M059J (cell line): ENCODE measurements around the gene PFKFB1. TPM values are rescaled to one million over a fixed set of nuclear protein-coding genes. Genes with fewer than 3 reads are reported as not detected.

Experiments used
- DNase-seq: peaks from one replicate; pipeline ENCODE4 v3.0.0-alpha.2; 2012; ENCODE audit warnings: low read depth
- total RNA-seq: library from RNA; depleted of rRNA; stranded (reverse); fragments of >200 nt; shearing (Covaris generic); gene quantifications from 2 replicates; pipeline ENCODE4 v1.2.3, GENCODE V29; 2014; rRNA removed

PFKFB1 gene
- total RNA-seq = not detected in 2 replicates

GRCh38 chrX:54994099-54994498 is at the start of gene PFKFB1:
PFKFB1 (minus strand) TSS chrX:54994188; CDS start chrX:54994007, 181 bp downstream.
- DNase-seq = no peak

GRCh38 chrX:55041514-55041913 is 47.5 kb upstream of the PFKFB1 start:
- no peak for DNase-seq

DNA sequence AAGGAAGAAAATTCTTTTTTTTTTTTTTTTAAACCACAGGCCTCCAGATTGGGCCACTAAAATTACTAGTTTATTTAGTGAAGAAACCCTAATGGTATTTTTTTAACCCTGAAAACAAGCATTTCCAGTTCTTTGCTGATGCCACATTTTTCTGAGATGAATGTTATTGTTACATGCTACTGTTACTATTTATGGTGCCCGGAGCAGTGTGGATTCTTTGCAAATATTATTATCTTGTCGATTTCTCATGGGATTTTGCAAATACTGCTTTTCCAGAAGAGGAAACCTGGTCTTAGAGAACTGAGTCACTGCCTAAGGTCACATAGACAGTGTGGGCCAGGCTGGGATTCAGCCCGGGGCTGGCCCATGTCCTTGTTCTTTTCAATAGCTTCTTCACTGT is 45.5 kb upstream of the PFKFB1 start:
- peak; percentile 0 for DNase-seq

DNA sequence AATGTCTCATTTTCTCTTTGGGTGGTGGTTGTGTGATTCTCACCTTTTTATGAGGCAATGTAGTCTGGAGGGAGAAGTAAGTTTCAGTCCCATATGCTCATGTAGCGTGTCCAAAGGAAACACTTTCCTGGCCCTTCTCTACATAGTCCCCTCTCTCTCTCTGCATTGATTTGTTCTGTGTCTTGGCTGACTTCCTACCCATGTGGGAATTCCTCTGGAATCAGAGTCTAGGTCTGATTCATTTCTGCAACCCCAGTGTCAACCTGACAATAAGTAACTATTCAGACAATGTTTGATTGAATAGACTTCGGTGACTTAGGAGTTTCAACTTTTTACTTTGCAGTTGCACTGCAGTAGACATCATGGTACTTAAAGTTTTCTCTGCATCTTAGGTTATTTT is 39.4 kb upstream of the PFKFB1 start:
- no peak for DNase-seq

- DNase-seq = no peak
Observed at GRCh38 chrX:55030271-55031205, 36.5 kb upstream of the PFKFB1 start, which contains the start of gene ALAS2. ALAS2 (minus strand) TSS chrX:55030977; CDS start chrX:55026000, 4,977 bp downstream.

DNA sequence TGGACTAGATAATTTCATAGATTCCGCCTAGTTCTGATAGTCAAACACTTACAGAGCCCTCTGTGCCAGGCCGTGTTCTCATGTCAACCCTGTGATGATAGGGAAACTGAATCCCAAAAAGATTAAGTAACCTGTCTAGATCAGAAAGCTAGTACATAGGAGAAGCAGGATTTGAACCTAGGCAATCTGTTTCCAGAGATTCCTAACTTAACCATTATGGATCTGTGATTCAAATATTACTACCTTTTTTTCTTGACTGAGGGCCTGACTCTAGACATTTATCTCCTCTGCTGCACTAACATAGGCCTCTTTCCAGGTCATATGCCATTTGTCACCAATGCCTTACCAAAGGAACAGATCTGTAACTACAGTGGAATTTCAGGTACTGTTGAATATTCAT is 35.3 kb upstream of the PFKFB1 start:
- DNase-seq = no peak

- no peak for DNase-seq
Observed at GRCh38 chrX:55028611-55029010, 34.6 kb upstream of the PFKFB1 start.

DNA sequence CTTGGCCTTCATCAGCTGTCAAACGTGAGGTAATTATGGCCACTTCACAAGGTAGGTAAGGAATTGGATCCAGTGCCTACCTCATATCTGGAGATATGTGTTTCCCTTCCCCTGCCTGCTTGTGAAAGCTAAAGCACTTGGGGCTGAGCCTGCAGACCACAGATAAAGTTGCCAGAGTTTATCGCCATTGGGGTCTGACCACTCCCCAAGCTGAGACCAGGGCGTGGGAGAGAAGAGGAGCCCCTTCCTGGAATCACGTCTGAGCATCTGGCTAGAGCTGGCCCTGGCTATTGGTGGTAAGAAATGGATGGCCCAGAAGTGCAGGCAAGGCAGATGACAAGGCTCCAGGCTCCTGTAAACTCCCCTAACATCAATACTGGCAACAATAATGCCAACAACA is 34.1 kb upstream of the PFKFB1 start:
- DNase-seq = no peak

DNA sequence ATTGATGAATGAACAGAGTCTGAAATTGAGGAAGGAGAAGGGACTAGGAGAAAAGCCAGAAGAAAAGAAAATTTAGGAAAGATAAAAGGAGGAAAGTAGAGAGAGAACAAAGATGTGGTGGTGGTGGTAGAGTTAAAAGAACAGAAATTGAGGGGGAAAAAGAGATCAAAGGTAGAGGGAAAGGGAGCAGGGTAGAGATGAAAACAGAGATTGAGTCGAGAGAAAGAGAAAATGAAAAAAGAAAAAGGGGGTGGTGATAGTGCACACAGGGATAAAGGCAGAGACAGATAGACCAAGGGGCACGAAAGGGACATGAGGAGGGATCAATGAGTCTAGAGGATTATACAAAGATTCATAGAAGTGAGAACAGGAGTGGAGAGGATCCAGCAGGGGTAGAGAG is 32.9 kb upstream of the PFKFB1 start:
- no peak for DNase-seq

DNA sequence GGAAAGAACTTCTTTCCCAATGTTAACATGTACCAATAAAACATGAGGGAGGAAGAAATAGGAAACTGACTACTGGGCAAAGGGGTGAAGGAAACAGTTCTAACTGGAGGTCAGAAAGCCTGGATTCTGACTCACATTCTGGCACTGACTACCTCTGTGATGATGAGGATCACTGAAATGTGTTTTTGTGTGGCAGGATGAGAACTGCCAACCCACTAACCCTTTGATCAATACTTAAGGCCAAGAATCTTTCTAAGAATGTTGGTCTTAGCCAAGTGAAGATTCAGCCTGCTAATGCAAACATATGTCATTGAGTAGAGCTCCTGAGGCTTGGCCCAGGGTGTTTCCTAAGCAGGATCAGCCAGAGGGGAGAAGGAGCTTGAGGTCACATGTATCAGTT is 32.2 kb upstream of the PFKFB1 start:
- DNase-seq = no peak

GRCh38 chrX:55014897-55015299 is 20.9 kb upstream of the PFKFB1 start:
- no peak for DNase-seq

GRCh38 chrX:55011294-55011693 is 17.3 kb upstream of the PFKFB1 start:
- no peak for DNase-seq

DNA sequence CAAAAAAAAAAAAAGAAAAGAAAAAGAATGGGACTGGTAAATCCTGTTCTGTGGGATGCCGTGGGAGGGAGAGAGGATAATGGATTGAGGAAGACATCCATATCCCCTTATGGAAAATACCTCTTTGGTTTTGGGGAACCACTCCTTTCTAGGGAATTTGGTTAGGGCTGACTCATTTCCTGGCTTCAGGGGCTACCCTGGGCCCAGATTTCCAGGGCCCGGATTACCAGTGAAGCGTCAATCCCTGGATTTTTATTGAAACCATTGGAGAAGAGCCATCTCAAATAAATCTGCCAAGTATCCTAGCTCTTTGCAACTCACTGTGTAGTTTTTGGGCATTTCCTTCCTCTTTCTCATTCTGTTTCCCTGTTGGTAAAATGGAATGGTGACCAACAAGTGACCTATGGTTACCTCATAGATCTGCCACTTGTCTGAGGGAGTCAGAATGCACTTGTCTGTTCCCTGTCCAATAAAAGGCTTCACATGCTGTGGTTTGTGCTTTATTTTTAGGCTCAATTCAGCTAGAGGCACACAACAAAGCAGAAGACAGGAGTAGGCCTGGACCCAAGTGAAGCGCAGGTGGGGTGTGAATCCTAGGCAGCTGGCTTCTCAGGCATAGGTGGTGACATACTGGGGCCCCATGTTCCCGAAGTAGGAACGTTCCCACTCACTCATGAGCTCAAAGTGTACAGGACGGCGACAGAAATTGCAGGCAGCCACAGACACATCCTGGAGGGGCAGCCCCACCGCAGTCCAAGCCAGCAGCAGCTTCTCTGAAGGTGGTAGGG is 14.8 kb upstream of the PFKFB1 start:
- DNase-seq = peak; percentile 88

- peak; percentile 82 for DNase-seq
Observed at GRCh38 chrX:55007656-55008055, 13.7 kb upstream of the PFKFB1 start.

GRCh38 chrX:55006827-55007621 is 13.0 kb upstream of the PFKFB1 start:
- no peak for DNase-seq

GRCh38 chrX:55005256-55005655 is 11.3 kb upstream of the PFKFB1 start:
- DNase-seq = no peak

DNA sequence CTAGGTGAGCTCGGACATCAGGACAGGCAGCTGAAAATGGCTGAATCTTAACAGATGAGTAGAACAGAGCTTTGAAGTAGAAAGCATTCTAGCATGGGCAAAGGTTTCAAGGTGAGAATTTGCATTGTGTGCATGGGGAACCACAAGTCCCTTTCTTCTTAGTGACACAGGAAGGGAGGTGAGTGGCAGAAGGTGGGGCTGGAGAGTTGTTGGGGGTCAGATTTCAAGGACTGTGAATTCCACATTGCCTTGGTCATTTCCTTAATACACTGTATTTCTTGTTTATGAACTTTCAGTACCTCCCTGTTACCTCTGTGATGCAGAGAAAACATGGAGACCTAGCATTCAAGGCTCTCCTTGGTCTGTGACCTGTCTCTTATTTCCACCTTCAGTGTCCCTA is 10.2 kb upstream of the PFKFB1 start:
- peak; percentile 20 for DNase-seq

DNA sequence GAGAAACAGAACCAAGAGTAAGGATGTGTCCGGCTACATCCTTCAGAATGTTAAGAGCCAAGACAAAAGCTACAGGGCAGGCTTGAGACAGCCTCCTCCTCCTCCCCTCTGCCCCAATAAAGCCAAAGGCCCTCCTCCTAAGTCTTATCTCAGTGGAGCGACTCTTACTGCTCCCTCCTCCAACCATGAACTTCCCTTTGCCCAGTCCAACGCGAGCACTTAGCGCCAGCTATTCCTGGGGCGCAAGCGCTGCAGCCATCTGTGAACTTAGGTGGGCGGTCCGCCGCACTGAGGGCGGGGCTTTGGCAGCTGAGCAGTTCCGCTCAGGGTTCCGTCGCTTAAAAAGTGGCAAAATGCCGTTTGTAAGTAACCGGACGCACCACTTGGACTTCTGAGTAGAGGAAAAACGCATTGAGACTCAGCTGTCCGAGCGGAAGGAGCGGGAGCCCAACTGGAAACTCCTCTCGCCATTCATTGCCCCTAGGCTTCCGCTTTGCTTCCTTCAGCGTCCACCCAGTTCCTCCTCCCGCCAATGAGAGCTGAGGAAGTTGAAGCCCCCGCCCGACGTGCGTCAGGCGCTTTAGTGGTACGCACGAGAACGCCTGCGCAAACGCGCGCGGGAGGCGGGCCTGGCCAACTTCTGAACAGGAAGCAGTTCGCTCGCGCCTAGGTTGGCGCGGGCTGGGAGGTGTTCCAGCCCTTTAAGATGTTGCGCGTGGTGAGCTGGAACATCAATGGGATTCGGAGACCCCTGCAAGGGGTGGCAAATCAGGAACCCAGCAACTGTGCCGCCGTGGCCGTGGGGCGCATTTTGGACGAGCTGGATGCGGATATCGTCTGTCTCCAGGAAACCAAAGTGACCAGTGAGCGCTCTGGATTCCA is 6.0 kb upstream of the PFKFB1 start, which contains the start of gene APEX2:
TSS of gene APEX2 (plus strand) at position 647 of the 882 bp plus-strand sequence. CDS start at position 707, 60 bp downstream.
- DNase-seq = peak; percentile 94

GRCh38 chrX:54995621-54996020 is 1.6 kb upstream of the PFKFB1 start:
- no peak for DNase-seq

DNA sequence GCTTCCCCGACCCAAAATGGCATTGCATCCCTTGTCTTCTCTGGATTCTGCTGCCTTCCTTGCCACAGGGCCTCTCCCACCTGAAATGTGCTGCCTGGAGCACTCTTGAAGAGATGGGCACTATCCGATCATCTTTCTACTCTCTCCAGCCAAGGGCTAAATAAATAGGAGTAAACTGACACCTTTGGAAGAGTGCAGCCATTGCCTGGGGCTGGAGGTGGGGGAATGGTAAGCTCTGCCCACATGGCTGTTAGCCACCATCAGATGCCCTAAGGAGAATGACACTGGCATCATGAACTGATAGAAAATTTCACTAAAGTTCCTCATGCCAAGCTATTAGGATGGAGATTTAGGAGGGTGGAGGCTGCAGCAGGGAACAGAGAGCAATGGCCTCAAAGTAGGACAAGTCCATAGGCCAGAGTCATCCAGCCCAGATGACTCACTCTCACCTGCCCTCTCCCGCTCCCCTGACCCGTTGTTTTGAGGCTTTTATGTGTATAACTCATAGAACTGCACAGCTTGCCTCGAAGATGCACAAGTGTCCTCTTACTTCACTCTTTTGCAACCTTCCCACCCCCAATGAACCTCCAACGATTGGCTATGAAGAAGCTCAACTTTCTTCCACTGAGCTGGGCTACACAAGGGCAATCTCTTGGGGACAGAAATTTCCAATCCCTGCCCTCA is 822 bp upstream of the PFKFB1 start:
- no peak for DNase-seq
